Measurements from ENCODE around the gene APBB2. TPM values are rescaled to one million over a fixed set of nuclear protein-coding genes. Genes with fewer than 3 reads are reported as not detected.

The APBB2 gene
- total RNA-seq, 4 donors from 2014 or later: 47.5 to 99.9 (median 57.5) TPM

GRCh38 chr4:41192136-41192535 is 22.2 kb downstream of the APBB2 start:
- TF ChIP-seq CTCF (IDR thresholded peaks at IDR 0.05): no peak
- TF ChIP-seq POLR2A (IDR thresholded peaks at IDR 0.05): no peak
- Histone ChIP-seq H3K4me1 (no peaks in the 10 kb centered on the region), H3K27me3 (no peaks in the 10 kb centered on the region), H3K36me3 (no peaks in the 10 kb centered on the region), H3K27ac (no peak overlapping the region), H3K9me3 (no peaks in the 10 kb centered on the region), H3K4me3 (no peak overlapping the region)
- no peak for DNase-seq

GRCh38 chr4:41189666-41190065 is 24.7 kb downstream of the APBB2 start:
- TF ChIP-seq POLR2A (IDR thresholded peaks at IDR 0.05): no peak
- TF ChIP-seq CTCF (IDR thresholded peaks at IDR 0.05): no peak
- Histone ChIP-seq H3K27me3 (no peaks in the 10 kb centered on the region), H3K27ac (no peak overlapping the region), H3K4me1 (no peaks in the 10 kb centered on the region), H3K4me3 (no peak overlapping the region), H3K36me3 (no peaks in the 10 kb centered on the region), H3K9me3 (no peaks in the 10 kb centered on the region)
- DNase-seq: no peak

GRCh38 chr4:41189076-41189475 is 25.3 kb downstream of the APBB2 start:
- H3K4me1 ChIP-seq: no peaks in the 10 kb centered on the region

GRCh38 chr4:41185614-41186592 is 28.4 kb downstream of the APBB2 start:
- Histone ChIP-seq H3K4me1 (no peaks in the 10 kb centered on the region), H3K27ac (no peak overlapping the region), H3K4me3 (no peak overlapping the region)

More at GRCh38 chr4:41189076-41189475, 25.3 kb downstream of the APBB2 start:
- Histone ChIP-seq H3K36me3 (no peaks in the 10 kb centered on the region), H3K9me3 (no peaks in the 10 kb centered on the region), H3K27ac (no peak overlapping the region), H3K4me3 (no peak overlapping the region), H3K27me3 (no peaks in the 10 kb centered on the region)
- no peak for TF ChIP-seq CTCF (IDR thresholded peaks at IDR 0.05)
- no peak for TF ChIP-seq POLR2A (IDR thresholded peaks at IDR 0.05)
- DNase-seq: no peak

GRCh38 chr4:41184009-41184408 is 30.3 kb downstream of the APBB2 start:
- Histone ChIP-seq H3K9me3 (no peaks in the 10 kb centered on the region), H3K27ac (no peak overlapping the region), H3K4me1 (peaks cover 0 to 3% (median 0%) of the 10 kb centered on the region in 4 donors), H3K36me3 (no peaks in the 10 kb centered on the region), H3K4me3 (no peak overlapping the region), H3K27me3 (no peaks in the 10 kb centered on the region)
- no peak for TF ChIP-seq POLR2A (IDR thresholded peaks at IDR 0.05)
- no peak for TF ChIP-seq CTCF (IDR thresholded peaks at IDR 0.05)
- no peak for DNase-seq

More at GRCh38 chr4:41185614-41186592, 28.4 kb downstream of the APBB2 start:
- TF ChIP-seq POLR2A (IDR thresholded peaks at IDR 0.05): no peak
- no peak for TF ChIP-seq CTCF (IDR thresholded peaks at IDR 0.05)
- no peak for DNase-seq
- Histone ChIP-seq H3K36me3 (no peaks in the 10 kb centered on the region), H3K27me3 (no peaks in the 10 kb centered on the region), H3K9me3 (no peaks in the 10 kb centered on the region)
